Left lung (tissue), 10 donors: ENCODE data around the gene ATXN10. TPM values are rescaled to one million over a fixed set of nuclear protein-coding genes. Genes with fewer than 3 reads are reported as not detected.

Experiments used
- ATAC-seq: fragments of 200-7000 bp; cut with Tn5 transposase; one replicate; pipeline ENCODE4 v1.9.1; 2020; ENCODE audit warnings: moderate library complexity
- DNase-seq, 4 donors: peaks; one replicate each; pipeline ENCODE4 v3.0.0-alpha.2; 2013 to 2020
- H3K27ac ChIP-seq, 2 donors: fragments of 200-600 bp; sonication (generic) in 1 of 2; one replicate each; pipeline versions ENCODE4 v1.5.0 to v1.8.0; 2020 to 2021
- H3K27me3 ChIP-seq, 2 donors: fragments of 200-600 bp; sonication (generic) in 1 of 2; one replicate each; pipeline versions ENCODE4 v1.5.0 to v1.8.0; 2020 to 2021
- H3K36me3 ChIP-seq, 2 donors: fragments of 200-600 bp; sonication (generic) in 1 of 2; one replicate each; pipeline versions ENCODE4 v1.5.0 to v1.8.0; 2020 to 2021
- H3K4me1 ChIP-seq, 2 donors: fragments of 200-600 bp; one replicate each; pipeline ENCODE4 v1.8.0; 2021
- H3K4me3 ChIP-seq, 2 donors: fragments of 200-600 bp; sonication (generic) in 1 of 2; one replicate each; pipeline versions ENCODE4 v1.5.0 to v1.8.0; 2020 to 2021; ENCODE audit warnings: mild to moderate bottlenecking in 1 of 2
- H3K9me3 ChIP-seq, 2 donors: fragments of 200-600 bp; sonication (generic) in 1 of 2; one replicate each; pipeline versions ENCODE4 v1.5.0 to v1.8.0; 2020 to 2021
- CTCF ChIP-seq, 2 donors: fragments of 200-600 bp; sonication (generic) in 1 of 2; IDR thresholded peaks; one replicate each; pipeline versions ENCODE4 v1.5.0 to v1.8.0; 2021; ENCODE audit warnings: antibody characterized with exemption in 2 of 2
- intact Hi-C, 2 donors: fragments of 100-400 bp; cut with DNase I; formaldehyde crosslinking; loops; one replicate each; pipeline versions ENCODE4 v1.11.2 to v1.14.2; 2022
- polyA plus RNA-seq, 6 donors: library from polyadenylated mRNA; unstranded; fragments of 120-200 nt; gene quantifications; one replicate each; pipeline ENCODE4 v1.2.1, GENCODE V29; 2013; ENCODE audit not compliant: insufficient read length in 6 of 6
- total RNA-seq, 2 donors: library from RNA; stranded (reverse); fragmentation: NEBNext Ultra II Directional; extraction: Animal tissue kit (Norgen Biotek cat#: 25700); gene quantifications; one replicate each; pipeline ENCODE4 v1.2.1, GENCODE V29; 2021
- donor health status: DM: no; HTN: yes; CAD: no.
- donor health status: DM: no; HTN: no; CAD: no.

ATXN10 gene
- total and polyA plus RNA-seq, 8 donors = 117 to 281 (median 237) TPM

- no peak overlapping the region for H3K4me3 ChIP-seq
- H3K27me3 ChIP-seq = no peaks in the 10 kb centered on the region
- no peak overlapping the region for H3K27ac ChIP-seq
- no peaks in the 10 kb centered on the region for H3K9me3 ChIP-seq
- no peak for DNase-seq
- no peaks in the 10 kb centered on the region for H3K4me1 ChIP-seq
- no peak for TF ChIP-seq CTCF (IDR thresholded peaks at IDR 0.05)
- intact Hi-C loops = no loop called here
- no peak for ATAC-seq
- peaks cover 0 to 36% of the 10 kb centered on the region in 2 donors for H3K36me3 ChIP-seq
Measured at GRCh38 chr22:45843986-45844385, 172.4 kb downstream of the ATXN10 start.

- ATAC-seq (no peak), DNase-seq (no peak)
- no peaks in the 10 kb centered on the region for H3K27me3 ChIP-seq
- no peak overlapping the region for H3K4me3 ChIP-seq
- no peak for TF ChIP-seq CTCF (IDR thresholded peaks at IDR 0.05)
- H3K9me3 ChIP-seq = no peaks in the 10 kb centered on the region
- intact Hi-C loops = no loop called here
- H3K36me3 ChIP-seq = peaks cover 0 to 43% of the 10 kb centered on the region in 2 donors
- H3K4me1 ChIP-seq = no peaks in the 10 kb centered on the region
- H3K27ac ChIP-seq = no peak overlapping the region
Measured at GRCh38 chr22:45845076-45845487, 173.4 kb downstream of the ATXN10 start.

- DNase-seq (no peak), ATAC-seq (no peak)
- Histone ChIP-seq H3K4me3 (no peak overlapping the region), H3K27me3 (no peaks in the 10 kb centered on the region), H3K9me3 (peaks cover 0 to 5% of the 10 kb centered on the region in 2 donors), H3K36me3 (peaks cover 0 to 49% of the 10 kb centered on the region in 2 donors), H3K4me1 (no peaks in the 10 kb centered on the region), H3K27ac (no peak overlapping the region)
- intact Hi-C loops = no loop called here
- TF ChIP-seq CTCF (IDR thresholded peaks at IDR 0.05) = no peak
Measured at GRCh38 chr22:45846952-45847351, 175.3 kb downstream of the ATXN10 start.

GRCh38 chr22:45848904-45849303 is 177.3 kb downstream of the ATXN10 start:
- intact Hi-C loops = no loop called here
- Histone ChIP-seq H3K36me3 (peaks cover 0 to 56% of the 10 kb centered on the region in 2 donors), H3K4me3 (no peak overlapping the region), H3K9me3 (peaks cover 0 to 16% of the 10 kb centered on the region in 2 donors), H3K27me3 (no peaks in the 10 kb centered on the region), H3K4me1 (no peaks in the 10 kb centered on the region), H3K27ac (no peak overlapping the region)
- no peak for ATAC-seq
- no peak for TF ChIP-seq CTCF (IDR thresholded peaks at IDR 0.05)
- no peak for DNase-seq

- ATAC-seq = no peak
- intact Hi-C loops = no loop called here
- H3K4me3 ChIP-seq = no peak overlapping the region
Measured at GRCh38 chr22:45852826-45853225, 181.2 kb downstream of the ATXN10 start.

More at GRCh38 chr22:45852826-45853225, 181.2 kb downstream of the ATXN10 start:
- no peak for TF ChIP-seq CTCF (IDR thresholded peaks at IDR 0.05)
- Histone ChIP-seq H3K27ac (no peak overlapping the region), H3K9me3 (peaks cover 0 to 16% of the 10 kb centered on the region in 2 donors), H3K27me3 (no peaks in the 10 kb centered on the region), H3K4me1 (no peaks in the 10 kb centered on the region), H3K36me3 (peaks cover 0 to 59% of the 10 kb centered on the region in 2 donors)
- DNase-seq = no peak
